Esophagus (tissue), 2 donors: Measurements from ENCODE around the gene PDPN. TPM values are rescaled to one million over a fixed set of nuclear protein-coding genes. Genes with fewer than 3 reads are reported as not detected.

Experiments
- H3K27ac ChIP-seq, 2 donors: one replicate each; pipeline ENCODE4 v1.5.1; 2013; ENCODE audit warnings: low read depth in 2 of 2, mild to moderate bottlenecking in 2 of 2, inconsistent platforms in 1 of 2, low read length in 1 of 2, moderate library complexity in 1 of 2
- H3K27me3 ChIP-seq, 2 donors: one replicate each; pipeline ENCODE4 v1.6.1; 2013; ENCODE audit warnings: low read length in 2 of 2, control low read depth in 1 of 2, mild to moderate bottlenecking in 1 of 2; ENCODE audit not compliant: insufficient read depth in 2 of 2, control insufficient read depth in 1 of 2
- H3K36me3 ChIP-seq, 2 donors: one replicate each; pipeline ENCODE4 v1.6.1; 2013; ENCODE audit warnings: low read length in 1 of 2; ENCODE audit not compliant: control insufficient read depth in 2 of 2, insufficient read depth in 2 of 2
- H3K4me1 ChIP-seq, 2 donors: one replicate each; pipeline ENCODE4 v1.6.1; 2013; ENCODE audit warnings: low read length in 1 of 2; ENCODE audit not compliant: control insufficient read depth in 2 of 2, insufficient read depth in 2 of 2
- H3K4me3 ChIP-seq, 2 donors: one replicate each; pipeline ENCODE4 v1.5.1; 2013; ENCODE audit warnings: low read length in 2 of 2, mild to moderate bottlenecking in 2 of 2, low read depth in 1 of 2, moderate library complexity in 1 of 2
- H3K9me3 ChIP-seq, 2 donors: one replicate each; pipeline ENCODE4 v1.6.1; 2013; ENCODE audit warnings: mild to moderate bottlenecking in 2 of 2, low read depth in 1 of 2, low read length in 1 of 2, moderate library complexity in 1 of 2; ENCODE audit not compliant: control insufficient read depth in 2 of 2, insufficient read depth in 1 of 2
- WGBS, 2 donors: extraction: QIAGEN DNeasy Blood & Tissue Kit; methylation state at CpG; one replicate each; pipeline ENCODE4 v1.1.7; 2013; 5-methylcytosine and 5-hydroxymethylcytosine counted together
- polyA plus RNA-seq, 2 donors: library from polyadenylated mRNA; stranded (reverse); fragments of 200-250 nt; gene quantifications; one replicate each; pipeline ENCODE4 v1.2.3, GENCODE V29; 2013
- donor health status: healthy with polysubstance abuse.
- donor health status: Bipolar disorder and iron deficiency.

Gene PDPN
- polyA plus RNA-seq, 2 donors, result 2.4 to 11.9 TPM

DNA sequence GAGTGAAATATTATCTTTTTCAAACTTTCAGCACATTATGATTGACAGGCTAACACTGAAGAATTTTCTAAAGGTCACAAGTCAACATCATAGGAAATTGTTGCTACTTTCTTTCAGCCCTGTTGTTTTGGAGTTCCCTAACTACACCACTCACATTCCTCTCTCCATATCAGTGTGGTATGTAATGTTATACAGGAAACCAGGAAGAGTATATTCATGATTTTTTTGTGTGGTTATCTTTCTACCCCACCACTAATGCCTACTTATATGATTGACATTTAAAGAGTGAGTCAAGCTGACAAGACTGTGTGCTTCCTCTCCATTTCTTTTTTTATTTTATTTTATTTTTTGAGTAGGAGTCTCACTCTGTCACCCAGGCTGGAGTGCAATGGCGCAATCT is 68.6 kb downstream of the PDPN start:
- no peak overlapping the region for H3K4me3 ChIP-seq
- 92 to 100% methylated on average over 1 of the region's 1 CpG for WGBS, 2 donors
- H3K4me1 ChIP-seq, result no peaks in the 10 kb centered on the region
- no peaks in the 10 kb centered on the region for H3K9me3 ChIP-seq
- H3K27ac ChIP-seq, result no peak overlapping the region
- no peaks in the 10 kb centered on the region for H3K27me3 ChIP-seq
- H3K36me3 ChIP-seq, result no peaks in the 10 kb centered on the region

DNA sequence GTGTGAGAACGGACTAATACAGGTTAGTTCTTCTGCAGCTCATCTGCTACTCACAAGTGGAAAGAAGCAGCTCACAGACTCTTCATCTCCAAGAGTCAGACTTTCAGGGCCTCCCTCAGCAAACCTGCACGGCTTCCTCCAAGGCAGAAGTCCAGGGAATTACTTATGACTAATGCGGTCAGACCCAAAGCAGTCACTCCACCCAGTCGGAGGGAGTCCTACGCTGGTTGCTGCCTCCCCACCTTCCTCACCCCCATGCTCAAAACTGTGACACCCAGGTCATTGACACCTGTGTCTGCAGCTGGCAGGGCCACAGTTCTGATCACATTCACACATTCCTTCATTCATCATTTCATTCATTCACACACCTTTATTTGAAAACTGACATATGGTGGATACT is 77.9 kb downstream of the PDPN start:
- Histone ChIP-seq H3K27me3 (no peaks in the 10 kb centered on the region), H3K27ac (peak overlapping the region in 1 of 2 donors; percentile 30), H3K4me3 (no peak overlapping the region), H3K9me3 (no peaks in the 10 kb centered on the region), H3K4me1 (peaks cover 0 to 2% of the 10 kb centered on the region in 2 donors), H3K36me3 (no peaks in the 10 kb centered on the region)
- WGBS, 2 donors, result 50 to 57% methylated on average over 5 of the region's 5 CpGs

DNA sequence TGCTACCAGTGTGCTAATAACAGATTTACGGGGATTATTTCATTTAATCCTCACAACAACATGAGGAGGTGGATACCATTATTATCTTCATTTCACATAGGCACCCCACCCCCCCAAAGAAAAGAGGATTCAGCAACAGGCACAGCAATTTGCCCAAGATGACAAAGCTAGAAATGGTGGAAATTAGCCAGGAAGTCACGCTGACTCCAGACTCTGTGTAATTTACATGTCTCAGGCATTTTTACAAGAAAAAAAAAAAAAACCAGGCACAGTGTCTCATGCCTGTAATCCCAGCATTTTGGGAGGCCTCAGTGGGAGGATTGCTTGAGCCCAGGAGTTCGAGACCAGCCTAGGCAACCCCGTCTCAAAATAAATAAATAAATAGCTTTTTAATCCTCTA is 78.9 kb downstream of the PDPN start:
- H3K4me3 ChIP-seq, result no peak overlapping the region
- H3K27me3 ChIP-seq, result no peaks in the 10 kb centered on the region
- H3K4me1 ChIP-seq, result peaks cover 0 to 2% of the 10 kb centered on the region in 2 donors
- H3K9me3 ChIP-seq, result no peaks in the 10 kb centered on the region
- H3K36me3 ChIP-seq, result no peaks in the 10 kb centered on the region
- H3K27ac ChIP-seq, result no peak overlapping the region
- WGBS, 2 donors, result 43 to 46% methylated on average over 4 of the region's 4 CpGs

DNA sequence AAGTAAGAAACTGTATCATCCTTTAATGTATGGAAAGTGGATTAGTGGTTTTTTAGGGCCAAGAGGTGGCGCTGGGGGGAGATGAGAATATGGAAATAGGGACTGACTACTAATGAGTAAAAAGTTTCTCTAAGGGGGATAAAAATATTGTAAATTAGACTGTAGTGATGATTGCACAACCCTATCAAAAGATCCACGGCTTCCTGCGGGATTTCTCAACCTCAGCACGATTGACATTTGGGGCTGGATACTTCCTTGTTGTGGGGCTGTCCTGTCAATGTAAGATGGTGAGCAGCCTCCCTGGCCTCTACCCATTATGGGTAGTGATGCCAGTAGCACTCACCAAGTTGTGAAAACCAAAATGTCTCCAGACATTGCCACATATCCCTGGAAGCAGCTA is 80.3 kb downstream of the PDPN start:
- H3K9me3 ChIP-seq, result no peaks in the 10 kb centered on the region
- no peaks in the 10 kb centered on the region for H3K36me3 ChIP-seq
- 45 to 51% methylated on average over 4 of the region's 4 CpGs for WGBS, 2 donors
- no peaks in the 10 kb centered on the region for H3K27me3 ChIP-seq
- peaks cover 0 to 2% of the 10 kb centered on the region in 2 donors for H3K4me1 ChIP-seq
- peak overlapping the region; percentile 45 to 47 for H3K27ac ChIP-seq
- no peak overlapping the region for H3K4me3 ChIP-seq

DNA sequence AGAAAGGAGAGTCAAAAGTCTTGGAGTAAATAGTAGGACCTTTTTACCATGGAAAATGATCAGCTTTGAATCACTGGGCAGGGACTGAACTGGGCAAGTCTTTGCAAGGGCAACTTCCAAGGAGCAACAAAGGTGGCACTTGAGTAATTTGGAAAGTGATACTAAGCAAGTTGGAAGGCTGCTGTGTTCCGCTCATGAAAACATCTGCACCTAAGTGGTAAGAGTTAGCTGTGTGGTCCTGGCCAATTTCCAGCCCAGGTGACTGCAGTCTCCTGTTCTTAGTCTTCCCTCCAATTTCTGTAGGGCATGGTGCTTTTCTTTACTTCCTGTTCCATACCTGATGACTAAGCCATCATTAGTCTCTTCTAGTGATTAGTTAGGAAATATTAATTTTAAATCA is 80.8 kb downstream of the PDPN start:
- H3K27me3 ChIP-seq, result no peaks in the 10 kb centered on the region
- no peak overlapping the region for H3K4me3 ChIP-seq
- peak overlapping the region in 1 of 2 donors; percentile 47 for H3K27ac ChIP-seq
- no peaks in the 10 kb centered on the region for H3K36me3 ChIP-seq
- peaks cover 0 to 2% of the 10 kb centered on the region in 2 donors for H3K4me1 ChIP-seq
- H3K9me3 ChIP-seq, result no peaks in the 10 kb centered on the region
- 39 to 42% methylated on average over 1 of the region's 1 CpG for WGBS, 2 donors

DNA sequence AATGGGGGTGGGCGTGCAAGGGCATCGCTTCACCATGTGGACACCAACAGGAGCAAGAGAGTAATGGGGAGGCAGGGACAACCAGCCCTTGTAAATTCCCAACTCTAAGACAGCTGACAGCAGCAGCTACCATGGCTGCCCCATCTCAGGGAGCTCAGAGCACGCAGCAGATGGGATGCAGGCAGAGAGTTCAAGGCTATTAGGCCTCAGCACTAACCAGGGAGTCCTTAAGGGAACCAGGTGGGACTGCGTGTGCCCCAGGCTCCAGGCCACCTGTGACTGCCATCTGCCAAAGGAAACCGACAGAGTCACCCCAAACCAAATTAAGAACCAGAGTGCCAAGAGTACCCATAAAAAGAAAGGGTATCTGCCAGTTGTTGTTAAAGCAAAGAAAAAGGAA is 82.7 kb downstream of the PDPN start:
- no peaks in the 10 kb centered on the region for H3K36me3 ChIP-seq
- H3K9me3 ChIP-seq, result no peaks in the 10 kb centered on the region
- WGBS, 2 donors, result 80 to 82% methylated on average over 5 of the region's 5 CpGs
- H3K27me3 ChIP-seq, result no peaks in the 10 kb centered on the region
- H3K4me1 ChIP-seq, result peaks cover 0 to 2% of the 10 kb centered on the region in 2 donors
- H3K4me3 ChIP-seq, result no peak overlapping the region
- H3K27ac ChIP-seq, result no peak overlapping the region

Other genes starting within 250 kb of the PDPN start
- not detected for gene PRAMEF14, start 236.7 kb upstream of the PDPN start, polyA plus RNA-seq
- under 1 TPM in 1 of 2 donors, not detected in 1; 0.02 TPM for gene PRAMEF19, start 211.9 kb upstream of the PDPN start, polyA plus RNA-seq
- gene PRAMEF17, start 194.2 kb upstream of the PDPN start, polyA plus RNA-seq, result not detected
- gene PRAMEF20, start 173.4 kb upstream of the PDPN start, polyA plus RNA-seq, result not detected
- under 1 TPM; 0.04 to 0.09 TPM for gene LRRC38, start 69.8 kb upstream of the PDPN start, polyA plus RNA-seq
- 10 to 100 TPM; 12.1 to 16.0 TPM for gene PRDM2, start 116.4 kb downstream of the PDPN start, polyA plus RNA-seq